NCI-H1417 (cell line): Measurements from ENCODE around the gene GGCT.
"Not testable (repeated sequence)": the region's sequence is repeated elsewhere in the genome, so short reads cannot be mapped to it uniquely, and the experiment has no call there.

Experiments
- DNase-seq, 3 experiments: peaks; one replicate each; lab custom pipeline; 2025; lab: John Stamatoyannopoulos, UW

The GGCT gene

GRCh38 chr7:30515761-30516160 lies 11.1 kb upstream of the GGCT start:
- no peak for DNase-seq

- DNase-seq: no peak
Observed at GRCh38 chr7:30514776-30515175, 10.1 kb upstream of the GGCT start.

- no peak for DNase-seq
Observed at GRCh38 chr7:30514177-30514576, 9.5 kb upstream of the GGCT start.

- DNase-seq: no peak
Observed at GRCh38 chr7:30513762-30514161, 9.1 kb upstream of the GGCT start.

- no peak for DNase-seq
Observed at GRCh38 chr7:30511973-30512662, 7.5 kb upstream of the GGCT start.

GRCh38 chr7:30511494-30511893 lies 6.9 kb upstream of the GGCT start:
- DNase-seq: no peak

- DNase-seq: peak in 2 of 3 experiments; percentile 23 to 32
Observed at GRCh38 chr7:30510124-30511075, 5.8 kb upstream of the GGCT start.

- not testable (repeated sequence) for DNase-seq
Observed at GRCh38 chr7:30509171-30509857, 4.7 kb upstream of the GGCT start.

GRCh38 chr7:30507346-30507900 lies 2.8 kb upstream of the GGCT start:
- DNase-seq: not testable (repeated sequence)

GRCh38 chr7:30505174-30505697 lies 607 bp upstream of the GGCT start:
- DNase-seq: no peak

- no peak for DNase-seq
Observed at GRCh38 chr7:30503274-30504212, 1.1 kb downstream of the GGCT start.

- DNase-seq: no peak
Observed at GRCh38 chr7:30502470-30503251, 2.0 kb downstream of the GGCT start.

- no peak for DNase-seq
Observed at GRCh38 chr7:30501264-30501663, 3.4 kb downstream of the GGCT start.

- no peak for DNase-seq
Observed at GRCh38 chr7:30493228-30493627, 11.4 kb downstream of the GGCT start.

- no peak for DNase-seq
Observed at GRCh38 chr7:30491417-30491816, 13.2 kb downstream of the GGCT start.

GRCh38 chr7:30487371-30487770 lies 17.3 kb downstream of the GGCT start:
- no peak for DNase-seq

GRCh38 chr7:30485667-30486066 lies 19.0 kb downstream of the GGCT start:
- DNase-seq: no peak

- not testable (repeated sequence) for DNase-seq
Observed at GRCh38 chr7:30481416-30481815, 23.2 kb downstream of the GGCT start.

GRCh38 chr7:30479202-30480120 lies 25.2 kb downstream of the GGCT start:
- peak in 1 of 3 experiments; percentile 52 for DNase-seq
